ENCODE results near the gene HOXC10. TPM values are rescaled to one million over a fixed set of nuclear protein-coding genes. Genes with fewer than 3 reads are reported as not detected.

The HOXC10 gene
- total and polyA plus RNA-seq, 2 experiments from 2014 or later = not detected

- no peak for DNase-seq (ENCODE audit: low spot score)
- H3K27ac Mint-ChIP-seq = no peak overlapping the region
- H3K4me1 ChIP-seq (ENCODE audit: insufficient read depth) = peaks cover 14% of the 10 kb centered on the region
- H3K27ac ChIP-seq (ENCODE audit: low read depth) = no peak overlapping the region
- H3K9me3 Mint-ChIP-seq = peaks cover 3% of the 10 kb centered on the region
- H4K20me1 ChIP-seq (replicated peaks; ENCODE audit: insufficient read depth) = peaks cover 52% of the 10 kb centered on the region
- peaks cover 100% of the 10 kb centered on the region for H3K27me3 ChIP-seq (ENCODE audit: insufficient read depth)
- H3K4me2 ChIP-seq = peak overlapping the region; percentile 67
- H3K4me3 ChIP-seq = no peak overlapping the region
- no peaks in the 10 kb centered on the region for H3K79me2 ChIP-seq (replicated peaks; ENCODE audit: insufficient read depth)
- ATAC-seq = peak; percentile 7; the same call in 2 of the 3 replicates
- no peaks in the 10 kb centered on the region; the same call in 1 of the 2 replicates for H3K36me3 ChIP-seq (ENCODE audit: insufficient read depth)
- TF ChIP-seq EZH2 (IDR thresholded peaks at IDR 0.05; ENCODE audit: low read depth, unreplicated experiment) = peak; percentile 99
- TF ChIP-seq EZH2phosphoT487 (IDR thresholded peaks at IDR 0.05; ENCODE audit: unreplicated experiment) = peak; percentile 37
- TF ChIP-seq ZNF114 (CRISPR knock-in tag; IDR thresholded peaks at IDR 0.05) = no peak
- no peak for TF ChIP-seq REST (IDR thresholded peaks at IDR 0.05; ENCODE audit: unreplicated experiment)
- TF ChIP-seq, protein P1, sequence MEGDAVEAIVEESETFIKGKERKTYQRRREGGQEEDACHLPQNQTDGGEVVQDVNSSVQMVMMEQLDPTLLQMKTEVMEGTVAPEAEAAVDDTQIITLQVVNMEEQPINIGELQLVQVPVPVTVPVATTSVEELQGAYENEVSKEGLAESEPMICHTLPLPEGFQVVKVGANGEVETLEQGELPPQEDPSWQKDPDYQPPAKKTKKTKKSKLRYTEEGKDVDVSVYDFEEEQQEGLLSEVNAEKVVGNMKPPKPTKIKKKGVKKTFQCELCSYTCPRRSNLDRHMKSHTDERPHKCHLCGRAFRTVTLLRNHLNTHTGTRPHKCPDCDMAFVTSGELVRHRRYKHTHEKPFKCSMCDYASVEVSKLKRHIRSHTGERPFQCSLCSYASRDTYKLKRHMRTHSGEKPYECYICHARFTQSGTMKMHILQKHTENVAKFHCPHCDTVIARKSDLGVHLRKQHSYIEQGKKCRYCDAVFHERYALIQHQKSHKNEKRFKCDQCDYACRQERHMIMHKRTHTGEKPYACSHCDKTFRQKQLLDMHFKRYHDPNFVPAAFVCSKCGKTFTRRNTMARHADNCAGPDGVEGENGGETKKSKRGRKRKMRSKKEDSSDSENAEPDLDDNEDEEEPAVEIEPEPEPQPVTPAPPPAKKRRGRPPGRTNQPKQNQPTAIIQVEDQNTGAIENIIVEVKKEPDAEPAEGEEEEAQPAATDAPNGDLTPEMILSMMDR (conservative IDR thresholded peaks at IDR 0.05; ENCODE audit: low read depth in 2 of 2) = no peak
- TF ChIP-seq NANOG (IDR thresholded peaks at IDR 0.05; ENCODE audit: borderline replicate concordance) = no peak
- TF ChIP-seq CREB1 (CRISPR knock-in tag; IDR thresholded peaks at IDR 0.05; ENCODE audit: low read depth) = no peak
- H3K4me3 Mint-ChIP-seq = peak overlapping the region; percentile 17; the same call in 1 of the 3 replicates
- H3K27me3 Mint-ChIP-seq (ENCODE audit: insufficient read depth, low read depth, poor library complexity) = peaks cover 100% of the 10 kb centered on the region
- H3K4me1 Mint-ChIP-seq = peaks cover 20% of the 10 kb centered on the region
- peaks cover 49% of the 10 kb centered on the region for H3F3A ChIP-seq (replicated peaks; ENCODE audit: low read depth)
- no peak overlapping the region for H2AFZ ChIP-seq
- no peaks in the 10 kb centered on the region for H3K9me2 ChIP-seq (ENCODE audit: insufficient read depth)
- no peaks in the 10 kb centered on the region; the same call in 2 of the 3 replicates for H3K36me3 Mint-ChIP-seq (ENCODE audit: low read depth)
Measured at GRCh38 chr12:53960187-53961024, 24.5 kb upstream of the HOXC10 start.

Data from GM23338 (cell line).